ENCODE measurements around the gene FREY1.

The FREY1 gene

DNA sequence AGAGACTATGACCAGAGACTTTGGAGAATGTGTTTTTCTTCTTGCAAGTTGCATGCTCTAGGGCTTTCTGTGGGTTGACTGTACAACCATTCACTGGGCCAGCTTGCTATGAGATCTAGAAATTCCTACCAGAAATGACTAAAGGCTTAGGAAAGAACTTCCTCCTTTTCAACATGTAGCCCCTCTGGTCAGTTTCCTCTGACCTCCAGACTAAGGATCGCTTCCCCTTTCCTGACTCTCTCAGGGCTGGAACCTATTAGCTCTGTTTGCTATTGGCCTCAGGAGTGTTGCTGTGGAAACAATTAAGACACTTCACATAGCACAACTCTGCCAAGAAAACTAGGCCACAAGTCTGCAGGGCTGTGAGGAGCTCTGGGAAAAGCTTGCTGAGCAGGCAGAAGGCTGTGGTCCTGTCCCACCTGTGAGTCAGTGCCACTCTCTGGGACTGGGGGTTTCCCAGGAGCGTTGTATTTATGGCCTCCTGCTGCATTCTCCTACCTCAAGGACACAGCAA is 49.1 kb downstream of the FREY1 start (continued):
- no peak for TF ChIP-seq HOXD13 (CRISPR knock-in tag; IDR thresholded peaks at IDR 0.05; ENCODE audit: borderline replicate concordance)

Measured in HEK293 (cell line).